Suprapubic skin (tissue), 4 donors: ENCODE data around the gene SNX14. TPM values are rescaled to one million over a fixed set of nuclear protein-coding genes. Genes with fewer than 3 reads are reported as not detected.

Experiments
- DNase-seq, 2 donors: peaks; one replicate each; pipeline ENCODE4 v3.0.0-alpha.2; 2019; ENCODE audit warnings: low spot score in 2 of 2
- H3K27ac ChIP-seq: fragments of 200-600 bp; sonication (generic); one replicate; pipeline ENCODE4 v1.5.1; 2019
- H3K27me3 ChIP-seq: fragments of 200-600 bp; sonication (generic); one replicate; pipeline ENCODE4 v1.5.1; 2019
- H3K36me3 ChIP-seq: fragments of 200-600 bp; sonication (generic); one replicate; pipeline ENCODE4 v1.5.1; 2019
- H3K4me1 ChIP-seq: fragments of 200-600 bp; sonication (generic); one replicate; pipeline ENCODE4 v1.5.1; 2019
- H3K4me3 ChIP-seq: fragments of 200-600 bp; sonication (generic); one replicate; pipeline ENCODE4 v1.5.1; 2019; ENCODE audit warnings: mild to moderate bottlenecking
- H3K9me3 ChIP-seq: fragments of 200-600 bp; sonication (generic); one replicate; pipeline ENCODE4 v1.5.1; 2019
- EP300 ChIP-seq: sonication (generic); formaldehyde crosslinking; IDR thresholded peaks from one replicate; pipeline ENCODE4 v1.6.1; 2017; ENCODE audit warnings: antibody characterized with exemption
- POLR2A ChIP-seq, 2 donors: fragments of 450-650 bp; IDR thresholded peaks; one replicate each; pipeline ENCODE4 v1.6.1; 2017; ENCODE audit warnings: antibody characterized with exemption in 2 of 2, mild to moderate bottlenecking in 2 of 2, moderate library complexity in 2 of 2
- POLR2AphosphoS5 ChIP-seq, 3 donors: sonication (generic); formaldehyde crosslinking; IDR thresholded peaks; one replicate each; pipeline ENCODE4 v1.6.1; 2017; ENCODE audit warnings: antibody characterized with exemption in 3 of 3
- WGBS: methylation state at CpG from one replicate; pipeline ENCODE4 v1.1.5; 2018; 5-methylcytosine and 5-hydroxymethylcytosine counted together
- total RNA-seq, 4 donors: library from RNA; depleted of rRNA; stranded (reverse); fragments of >200 nt; gene quantifications; one replicate each; pipeline ENCODE4 v1.1.0, GENCODE V29; 2016
- TF ChIP-seq, protein P1 (sequence below), 2 donors: fragments of 200-600 bp in 1 of 2; fragments of 450-650 bp in 1 of 2; sonication (generic) in 1 of 2; IDR thresholded peaks; one replicate each; pipeline ENCODE4 v1.5.1; 2016 to 2019; ENCODE audit warnings: antibody characterized with exemption in 2 of 2, mild to moderate bottlenecking in 1 of 2, moderate library complexity in 1 of 2

SNX14 gene
- total RNA-seq, 4 donors from 2014 or later: 30.3 to 125 (median 47.8) TPM

- H3K27me3 ChIP-seq: no peaks in the 10 kb centered on the region
- H3K36me3 ChIP-seq: peaks cover 41% of the 10 kb centered on the region
- WGBS: 95% methylated on average over 3 of the region's 3 CpGs
- no peaks in the 10 kb centered on the region for H3K4me1 ChIP-seq
- no peaks in the 10 kb centered on the region for H3K9me3 ChIP-seq
- no peak overlapping the region for H3K4me3 ChIP-seq
- TF ChIP-seq POLR2A (IDR thresholded peaks at IDR 0.05): no peak
- TF ChIP-seq POLR2AphosphoS5 (IDR thresholded peaks at IDR 0.05): no peak
- H3K27ac ChIP-seq: no peak overlapping the region
- DNase-seq: no peak
Measured at GRCh38 chr6:85556992-85557668, 36.5 kb downstream of the SNX14 start.

- Histone ChIP-seq H3K36me3 (peaks cover 34% of the 10 kb centered on the region), H3K4me1 (no peaks in the 10 kb centered on the region), H3K4me3 (no peak overlapping the region), H3K27ac (no peak overlapping the region), H3K27me3 (no peaks in the 10 kb centered on the region), H3K9me3 (no peaks in the 10 kb centered on the region)
- WGBS: 90% methylated on average over 3 of the region's 3 CpGs
- no peak for DNase-seq
- TF ChIP-seq EP300: no peak
- TF ChIP-seq, protein P1, sequence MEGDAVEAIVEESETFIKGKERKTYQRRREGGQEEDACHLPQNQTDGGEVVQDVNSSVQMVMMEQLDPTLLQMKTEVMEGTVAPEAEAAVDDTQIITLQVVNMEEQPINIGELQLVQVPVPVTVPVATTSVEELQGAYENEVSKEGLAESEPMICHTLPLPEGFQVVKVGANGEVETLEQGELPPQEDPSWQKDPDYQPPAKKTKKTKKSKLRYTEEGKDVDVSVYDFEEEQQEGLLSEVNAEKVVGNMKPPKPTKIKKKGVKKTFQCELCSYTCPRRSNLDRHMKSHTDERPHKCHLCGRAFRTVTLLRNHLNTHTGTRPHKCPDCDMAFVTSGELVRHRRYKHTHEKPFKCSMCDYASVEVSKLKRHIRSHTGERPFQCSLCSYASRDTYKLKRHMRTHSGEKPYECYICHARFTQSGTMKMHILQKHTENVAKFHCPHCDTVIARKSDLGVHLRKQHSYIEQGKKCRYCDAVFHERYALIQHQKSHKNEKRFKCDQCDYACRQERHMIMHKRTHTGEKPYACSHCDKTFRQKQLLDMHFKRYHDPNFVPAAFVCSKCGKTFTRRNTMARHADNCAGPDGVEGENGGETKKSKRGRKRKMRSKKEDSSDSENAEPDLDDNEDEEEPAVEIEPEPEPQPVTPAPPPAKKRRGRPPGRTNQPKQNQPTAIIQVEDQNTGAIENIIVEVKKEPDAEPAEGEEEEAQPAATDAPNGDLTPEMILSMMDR (IDR thresholded peaks at IDR 0.05): no peak
- no peak for TF ChIP-seq POLR2AphosphoS5 (IDR thresholded peaks at IDR 0.05)
Measured at GRCh38 chr6:85552652-85553051, 41.0 kb downstream of the SNX14 start.

- no peaks in the 10 kb centered on the region for H3K4me1 ChIP-seq
- 44% methylated on average over 1 of the region's 1 CpG for WGBS
- H3K9me3 ChIP-seq: no peaks in the 10 kb centered on the region
- no peak overlapping the region for H3K4me3 ChIP-seq
- no peak for DNase-seq
- H3K27ac ChIP-seq: no peak overlapping the region
- peaks cover 47% of the 10 kb centered on the region for H3K36me3 ChIP-seq
- TF ChIP-seq EP300 (no peak), POLR2A (IDR thresholded peaks at IDR 0.05) (no peak), POLR2AphosphoS5 (IDR thresholded peaks at IDR 0.05) (no peak)
- TF ChIP-seq, protein P1 (IDR thresholded peaks at IDR 0.05): no peak
- no peaks in the 10 kb centered on the region for H3K27me3 ChIP-seq
Measured at GRCh38 chr6:85551264-85551663, 42.4 kb downstream of the SNX14 start.

- Histone ChIP-seq H3K27ac (no peak overlapping the region), H3K9me3 (no peaks in the 10 kb centered on the region), H3K4me3 (no peak overlapping the region), H3K4me1 (no peaks in the 10 kb centered on the region), H3K36me3 (peaks cover 50% of the 10 kb centered on the region), H3K27me3 (no peaks in the 10 kb centered on the region)
- DNase-seq: no peak
- TF ChIP-seq EP300 (no peak), POLR2AphosphoS5 (IDR thresholded peaks at IDR 0.05) (no peak), POLR2A (IDR thresholded peaks at IDR 0.05) (no peak)
- TF ChIP-seq, protein P1 (IDR thresholded peaks at IDR 0.05): no peak
Measured at GRCh38 chr6:85547719-85548118, 45.9 kb downstream of the SNX14 start.

- Histone ChIP-seq H3K4me1 (no peaks in the 10 kb centered on the region), H3K9me3 (no peaks in the 10 kb centered on the region), H3K27ac (no peak overlapping the region), H3K4me3 (no peak overlapping the region), H3K36me3 (peaks cover 54% of the 10 kb centered on the region), H3K27me3 (no peaks in the 10 kb centered on the region)
- TF ChIP-seq POLR2A (IDR thresholded peaks at IDR 0.05) (no peak), EP300 (no peak), POLR2AphosphoS5 (IDR thresholded peaks at IDR 0.05) (no peak)
- TF ChIP-seq, protein P1 (IDR thresholded peaks at IDR 0.05): no peak
- WGBS: 97% methylated on average over 1 of the region's 1 CpG
- DNase-seq: no peak
Measured at GRCh38 chr6:85544776-85545175, 48.9 kb downstream of the SNX14 start.
